GM12878 (cell line): ENCODE measurements around the gene CALHM3. TPM values are rescaled to one million over a fixed set of nuclear protein-coding genes. Genes with fewer than 3 reads are reported as not detected.

ENCODE experiments used
- ATAC-seq: fragments of 200-7000 bp; cut with Tn5 transposase; 3 replicates; pipeline ENCODE4 v1.9.1; 2020; ENCODE audit warnings: mild to moderate bottlenecking, moderate library complexity
- BruUV-seq: library from RNA; stranded (reverse); fragments of 400-500 nt; replicated peaks from 2 replicates; lab custom pipeline; 2021; lab: Mats Ljungman, UMichigan
- CTCF ChIA-PET: fragments of 300-600 bp; sonication (Branson Sonifier 250); formaldehyde crosslinking; extraction: SDS; loops from one replicate; lab custom pipeline; 2021; ENCODE audit warnings: inconsistent platforms; lab: Yijun Ruan, JAX
- POLR2A ChIA-PET: fragments of 350-600 bp; formaldehyde crosslinking; extraction: SDS; loops from one replicate; lab custom pipeline; 2021; ENCODE audit warnings: inconsistent platforms; lab: Charles Lee
- RAD21 ChIA-PET: fragments of 300-600 bp; sonication (Branson Sonifier 250); formaldehyde crosslinking; loops from one replicate; lab custom pipeline; 2023; ENCODE audit warnings: antibody characterized with exemption; ENCODE audit not compliant: unreplicated experiment; lab: Charles Lee
- SMC1A ChIA-PET: fragments of 300-600 bp; sonication (Branson Sonifier 250); formaldehyde crosslinking; loops from one replicate; lab custom pipeline; 2023; ENCODE audit not compliant: unreplicated experiment, uncharacterized antibody; lab: Charles Lee
- DNase-seq: peaks from one replicate; pipeline ENCODE4 v3.0.0-alpha.2; 2011; ENCODE audit warnings: low read depth, low spot score
- FAIRE-seq: peaks from 3 replicates; lab custom pipeline; 2011; peaks lifted over from hg19 to GRCh38; lab: Jason Lieb, UNC
- H2AFZ ChIP-seq: 2 replicates; pipeline ENCODE4 v1.6.0; 2011; ENCODE audit warnings: low read depth, low read length, control low read depth; ENCODE audit not compliant: control insufficient read depth
- H3K27ac ChIP-seq: 2 replicates; pipeline ENCODE4 v1.5.1; 2011; ENCODE audit warnings: control low read depth; ENCODE audit not compliant: control insufficient read depth, insufficient read depth
- H3K27me3 ChIP-seq, 2 experiments: replicated peaks in 1 of 2; 2 replicates each; pipeline versions ENCODE4 v1.6.0 to v1.6.1; 2011; ENCODE audit warnings: low read length in 1 of 2; ENCODE audit not compliant: control insufficient read depth in 2 of 2, insufficient read depth in 2 of 2
- H3K36me3 ChIP-seq, 2 experiments: 2 replicates each; pipeline ENCODE4 v1.5.1; 2011; ENCODE audit warnings: low read length in 1 of 2; ENCODE audit not compliant: control insufficient read depth in 2 of 2, insufficient read depth in 2 of 2
- H3K4me1 ChIP-seq: 2 replicates; pipeline ENCODE4 v1.6.1; 2011; ENCODE audit warnings: mild to moderate bottlenecking, low read length, moderate library complexity, mixed read lengths; ENCODE audit not compliant: control insufficient read depth, insufficient read depth
- H3K4me2 ChIP-seq: 2 replicates; pipeline ENCODE4 v1.6.0; 2011; ENCODE audit warnings: control low read depth; ENCODE audit not compliant: control insufficient read depth, insufficient read depth
- H3K4me3 ChIP-seq: fragments of 200-600 bp; sonication (generic); 2 replicates; pipeline ENCODE4 v1.5.1; 2016
- H3K79me2 ChIP-seq: 2 replicates; pipeline ENCODE4 v1.6.0; 2011; ENCODE audit warnings: low read length; ENCODE audit not compliant: control insufficient read depth, insufficient read depth
- H3K9ac ChIP-seq: 2 replicates; pipeline ENCODE4 v1.8.0; 2011; ENCODE audit warnings: low read length, control low read depth, mixed read lengths; ENCODE audit not compliant: control insufficient read depth, insufficient read depth
- H3K9me3 ChIP-seq: replicated peaks from 3 replicates; pipeline ENCODE4 v1.5.1; 2011; ENCODE audit warnings: mild to moderate bottlenecking, low read length; ENCODE audit not compliant: control insufficient read depth, insufficient read depth
- H4K20me1 ChIP-seq: 2 replicates; pipeline ENCODE4 v1.6.0; 2011; ENCODE audit not compliant: control insufficient read depth, insufficient read depth
- BACH1 ChIP-seq: fragments of 450-650 bp; IDR thresholded peaks from 2 replicates; pipeline ENCODE4 v1.6.1; 2017; ENCODE audit warnings: mild to moderate bottlenecking, borderline replicate concordance
- PAX5 ChIP-seq: IDR thresholded peaks from 2 replicates; pipeline ENCODE4 v1.6.1; 2011; ENCODE audit warnings: low read depth, low read length, borderline replicate concordance
- POLR2A ChIP-seq: IDR thresholded peaks from 2 replicates; pipeline ENCODE4 v1.6.1; 2011; ENCODE audit warnings: low read depth, mild to moderate bottlenecking, low read length
- POLR2AphosphoS5 ChIP-seq: IDR thresholded peaks from 2 replicates; pipeline ENCODE4 v1.6.1; 2011; ENCODE audit warnings: mild to moderate bottlenecking, low read length, inconsistent platforms
- RUNX3 ChIP-seq: IDR thresholded peaks from 2 replicates; pipeline ENCODE4 v1.6.1; 2012; ENCODE audit warnings: low read length, inconsistent platforms
- SREBF1 ChIP-seq: IDR thresholded peaks from 2 replicates; pipeline ENCODE4 v1.6.1; 2012; ENCODE audit warnings: mild to moderate bottlenecking, low read length
- TARDBP ChIP-seq: IDR thresholded peaks from 2 replicates; pipeline ENCODE4 v1.6.1; 2016; ENCODE audit warnings: borderline replicate concordance
- ZNF217 ChIP-seq: fragments of 450-650 bp; IDR thresholded peaks from 2 replicates; pipeline ENCODE4 v1.6.1; 2017; ENCODE audit warnings: antibody characterized with exemption, mild to moderate bottlenecking
- ZSCAN29 ChIP-seq: fragments of 450-650 bp; IDR thresholded peaks from 2 replicates; pipeline ENCODE4 v1.6.1; 2017; ENCODE audit warnings: mild to moderate bottlenecking, moderate library complexity
- WGBS: methylation state at CpG from one replicate; pipeline ENCODE4 v1.1.6; 2016; ENCODE audit warnings: low lambda C conversion rate; ENCODE audit not compliant: insufficient replicate concordance, insufficient coverage; ENCODE audit errors: missing lambda C conversion rate; 5-methylcytosine and 5-hydroxymethylcytosine counted together
- in situ Hi-C: fragments of 300-500 bp; cut with MboI; formaldehyde crosslinking; loops from 9 replicates; pipeline ENCODE4 v1.14.3; 2018; ENCODE audit warnings: mixed read lengths
- intact Hi-C: fragments of 100-400 bp; cut with micrococcal nuclease; formaldehyde crosslinking; loops from one replicate; pipeline ENCODE4 v1.14.2; 2022; ENCODE audit not compliant: unreplicated experiment
- polyA plus RNA-seq, 11 experiments: library from polyadenylated mRNA; depleted of rRNA in 4 of 11; unstranded in 6 of 11; stranded (reverse) in 5 of 11; fragments of >200 nt; fragmentation: Nextera tagmentation in 4 of 11; fragmentation: Illumina TruSeq in 1 of 11; extraction: Ambion mirVana in 4 of 11; extraction: Trizol in 1 of 11; gene quantifications; 1 replicate in 1 of 11; 2 replicates in 10 of 11; pipeline versions ENCODE4 v1.2.1 to v1.2.3, GENCODE V29; 2011 to 2016; ENCODE audit warnings: inconsistent platforms in 2 of 11, missing spikeins in 2 of 11, low read depth in 1 of 11
- total RNA-seq, 4 experiments: library from RNA; depleted of rRNA in 3 of 4; stranded (reverse); fragments of >200 nt in 3 of 4; fragmentation: Illumina TruSeq in 1 of 4; extraction: Trizol in 1 of 4; gene quantifications; 2 replicates each; pipeline versions ENCODE4 v1.2.1 to v1.2.3, GENCODE V29; 2013 to 2021
- TF ChIP-seq, protein P1 (sequence below): IDR thresholded peaks from 2 replicates; pipeline ENCODE4 v1.6.1; 2011; ENCODE audit warnings: borderline replicate concordance, low read depth, mild to moderate bottlenecking, moderate library complexity, mixed read lengths, low read length; ENCODE audit not compliant: insufficient read depth; ENCODE audit errors: extremely low read length
- TF ChIP-seq, protein P2 (sequence below): fragments of 450-650 bp; IDR thresholded peaks from 2 replicates; pipeline ENCODE4 v1.6.1; 2017; ENCODE audit warnings: low read depth, mild to moderate bottlenecking, moderate library complexity
- TF ChIP-seq, protein P3 (sequence below), 3 experiments: IDR thresholded peaks in 2 of 3; conservative IDR thresholded peaks in 1 of 3; 2 replicates each; pipeline ENCODE4 v1.5.1; 2011; ENCODE audit warnings: low read depth in 3 of 3, low read length in 3 of 3, mild to moderate bottlenecking in 3 of 3, control low read depth in 2 of 3, moderate library complexity in 2 of 3, inconsistent platforms in 1 of 3, mixed read lengths in 1 of 3; ENCODE audit not compliant: control insufficient read depth in 2 of 3, insufficient read depth in 1 of 3; ENCODE audit errors: extremely low read depth in 1 of 3

Gene CALHM3
- total and polyA plus RNA-seq, 10 of the 15 experiments (the other 5 are each of a cell fraction or from before 2014, with no cell fraction given), result 0.03 to 0.42 (median 0.11) TPM; not detected in 5

DNA sequence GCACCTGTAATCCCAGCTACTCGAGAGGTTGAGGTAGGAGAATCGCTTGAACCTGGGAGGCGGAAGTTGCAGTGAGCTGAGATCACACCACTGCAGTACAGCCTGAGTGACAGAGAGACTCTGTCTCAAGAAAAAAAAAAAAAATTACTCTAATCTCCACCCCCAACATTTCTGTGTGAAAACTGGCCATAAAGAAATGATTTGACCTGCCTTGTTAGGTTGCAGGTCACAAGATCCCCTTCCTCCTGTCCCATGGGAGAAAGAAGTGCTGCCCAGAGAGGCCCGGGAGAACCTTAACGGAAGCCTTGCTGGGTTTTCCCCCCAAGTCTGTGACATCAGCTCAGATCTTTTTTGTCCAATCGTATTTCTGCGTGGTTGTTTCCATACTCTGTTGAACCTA is 11.6 kb downstream of the CALHM3 start (continued):
- TF ChIP-seq ZNF217, result no peak
- TF ChIP-seq BACH1, result no peak
- TF ChIP-seq SREBF1, result no peak
- TF ChIP-seq, protein P1, sequence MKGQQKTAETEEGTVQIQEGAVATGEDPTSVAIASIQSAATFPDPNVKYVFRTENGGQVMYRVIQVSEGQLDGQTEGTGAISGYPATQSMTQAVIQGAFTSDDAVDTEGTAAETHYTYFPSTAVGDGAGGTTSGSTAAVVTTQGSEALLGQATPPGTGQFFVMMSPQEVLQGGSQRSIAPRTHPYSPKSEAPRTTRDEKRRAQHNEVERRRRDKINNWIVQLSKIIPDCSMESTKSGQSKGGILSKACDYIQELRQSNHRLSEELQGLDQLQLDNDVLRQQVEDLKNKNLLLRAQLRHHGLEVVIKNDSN, result no peak
- TF ChIP-seq RUNX3, result peak; percentile 30; the same call in 1 of the 2 replicates
- no peak for TF ChIP-seq ZSCAN29
- TF ChIP-seq PAX5, result no peak
- TF ChIP-seq, protein P2, sequence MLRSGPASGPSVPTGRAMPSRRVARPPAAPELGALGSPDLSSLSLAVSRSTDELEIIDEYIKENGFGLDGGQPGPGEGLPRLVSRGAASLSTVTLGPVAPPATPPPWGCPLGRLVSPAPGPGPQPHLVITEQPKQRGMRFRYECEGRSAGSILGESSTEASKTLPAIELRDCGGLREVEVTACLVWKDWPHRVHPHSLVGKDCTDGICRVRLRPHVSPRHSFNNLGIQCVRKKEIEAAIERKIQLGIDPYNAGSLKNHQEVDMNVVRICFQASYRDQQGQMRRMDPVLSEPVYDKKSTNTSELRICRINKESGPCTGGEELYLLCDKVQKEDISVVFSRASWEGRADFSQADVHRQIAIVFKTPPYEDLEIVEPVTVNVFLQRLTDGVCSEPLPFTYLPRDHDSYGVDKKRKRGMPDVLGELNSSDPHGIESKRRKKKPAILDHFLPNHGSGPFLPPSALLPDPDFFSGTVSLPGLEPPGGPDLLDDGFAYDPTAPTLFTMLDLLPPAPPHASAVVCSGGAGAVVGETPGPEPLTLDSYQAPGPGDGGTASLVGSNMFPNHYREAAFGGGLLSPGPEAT, result peak; percentile 94
- TF ChIP-seq POLR2A, result no peak
- no peak for TF ChIP-seq TARDBP

DNA sequence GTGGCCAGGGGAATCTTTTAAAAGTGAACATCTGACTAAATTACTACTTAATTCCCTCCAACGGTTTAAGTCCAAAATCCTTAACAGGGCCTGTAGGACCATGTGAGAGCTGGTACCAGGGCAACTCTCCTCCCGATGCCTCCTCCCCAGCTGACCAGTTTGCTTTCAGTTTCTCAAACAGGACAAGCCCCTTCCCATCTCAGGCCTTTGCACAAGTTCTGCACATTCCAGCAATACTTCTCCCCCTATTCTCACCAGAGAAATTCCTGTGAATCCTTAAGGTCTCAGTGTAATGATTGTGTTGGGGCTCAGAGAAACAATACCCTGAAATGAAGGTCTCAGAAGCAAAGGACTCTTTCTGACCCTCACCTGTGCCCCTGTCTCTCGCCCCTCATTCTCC is 12.3 kb downstream of the CALHM3 start:
- ChIA-PET POLR2A (interaction anchor here (0.6 to 9.3 kb wide), 5 partner anchors 8 to 289 kb away, joined by 4 to 144 read pairs (median 11); partner anchors contain the start of genes CALHM1 and CALHM2), RAD21 (interaction anchor here (1.0 to 3.9 kb wide), 6 partner anchors 8 to 21 kb away, joined by 3 to 55 read pairs (median 5); partner anchors contain the start of gene CALHM2), CTCF (interaction anchor here (1.0 to 9.2 kb wide), 7 partner anchors 9 to 98 kb away, joined by 3 to 52 read pairs (median 5); partner anchors contain the start of genes CALHM2 and TAF5), SMC1A (interaction anchor here (0.9 to 4.1 kb wide), 5 partner anchors 10 to 68 kb away, joined by 3 to 32 read pairs (median 9); partner anchors contain the start of gene CALHM2)
- DNase-seq, result no peak
- intact Hi-C loops, result no loop called here
- ATAC-seq, result 0 out of 3 replicates have a peak, but pooled peaks have one; percentile 2
- no peaks in the 10 kb centered on the region for H3K27me3 ChIP-seq
- H3K27ac ChIP-seq, result peak overlapping the region; percentile 92
- TSS peak; percentile 96 for BruUV-seq
- TF ChIP-seq POLR2AphosphoS5, result 0 out of 2 replicates have a peak, but pooled peaks have one; percentile 15
- TF ChIP-seq, protein P3, sequence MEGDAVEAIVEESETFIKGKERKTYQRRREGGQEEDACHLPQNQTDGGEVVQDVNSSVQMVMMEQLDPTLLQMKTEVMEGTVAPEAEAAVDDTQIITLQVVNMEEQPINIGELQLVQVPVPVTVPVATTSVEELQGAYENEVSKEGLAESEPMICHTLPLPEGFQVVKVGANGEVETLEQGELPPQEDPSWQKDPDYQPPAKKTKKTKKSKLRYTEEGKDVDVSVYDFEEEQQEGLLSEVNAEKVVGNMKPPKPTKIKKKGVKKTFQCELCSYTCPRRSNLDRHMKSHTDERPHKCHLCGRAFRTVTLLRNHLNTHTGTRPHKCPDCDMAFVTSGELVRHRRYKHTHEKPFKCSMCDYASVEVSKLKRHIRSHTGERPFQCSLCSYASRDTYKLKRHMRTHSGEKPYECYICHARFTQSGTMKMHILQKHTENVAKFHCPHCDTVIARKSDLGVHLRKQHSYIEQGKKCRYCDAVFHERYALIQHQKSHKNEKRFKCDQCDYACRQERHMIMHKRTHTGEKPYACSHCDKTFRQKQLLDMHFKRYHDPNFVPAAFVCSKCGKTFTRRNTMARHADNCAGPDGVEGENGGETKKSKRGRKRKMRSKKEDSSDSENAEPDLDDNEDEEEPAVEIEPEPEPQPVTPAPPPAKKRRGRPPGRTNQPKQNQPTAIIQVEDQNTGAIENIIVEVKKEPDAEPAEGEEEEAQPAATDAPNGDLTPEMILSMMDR (IDR thresholded peaks at IDR 0.05 in 2 of 3, conservative IDR thresholded peaks at IDR 0.05 in 1 of 3; ENCODE audit: control insufficient read depth in 2 of 3, extremely low read depth in 1 of 3, insufficient read depth in 1 of 3, low read depth in 3 of 3, low read length in 3 of 3), result no peak
- H2AFZ ChIP-seq, result peak overlapping the region; percentile 29
- no peaks in the 10 kb centered on the region for H3K79me2 ChIP-seq
- peak overlapping the region; percentile 73 for H3K9ac ChIP-seq
- H3K4me2 ChIP-seq, result peak overlapping the region; percentile 72
- H3K9me3 ChIP-seq, result no peaks in the 10 kb centered on the region
- 0% methylated on average over 3 of the region's 3 CpGs for WGBS
- H3K4me3 ChIP-seq, result 0 out of 2 replicates have a peak overlapping the region, but pooled peaks have one; percentile 33
- no peaks in the 10 kb centered on the region for H3K36me3 ChIP-seq
- H4K20me1 ChIP-seq, result no peaks in the 10 kb centered on the region
- in situ Hi-C loops, result no loop called here
- H3K4me1 ChIP-seq, result peaks cover 61% of the 10 kb centered on the region
- no peak for FAIRE-seq
